ENCODE data around the gene PWWP2B.

DNA sequence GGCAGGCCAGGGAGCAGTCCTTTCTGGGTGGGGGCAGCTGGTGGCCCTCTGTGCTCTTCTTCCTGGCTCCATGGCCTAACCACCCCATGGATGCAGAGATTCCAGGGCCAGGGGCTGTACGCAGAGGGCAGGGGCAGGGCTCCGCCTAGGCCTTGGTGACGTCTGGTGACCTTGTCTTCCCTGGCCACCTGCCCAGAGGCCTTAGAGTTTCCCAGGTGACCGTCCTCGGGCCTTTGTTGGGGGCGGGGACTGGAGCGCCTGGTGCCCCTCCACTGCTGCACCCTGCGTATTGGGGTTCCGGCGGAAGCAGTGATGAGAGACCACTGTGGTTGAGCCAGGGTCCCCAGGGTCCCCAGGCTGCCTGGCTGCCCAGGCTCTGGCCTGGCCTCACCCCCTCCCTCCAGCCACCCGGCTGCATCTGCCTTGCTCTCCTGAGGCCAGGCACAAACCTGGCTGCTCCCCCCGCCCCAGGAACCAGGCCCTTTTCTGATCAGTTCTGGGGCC lies 10.3 kb downstream of the PWWP2B start:
- TF ChIP-seq CTCF (IDR thresholded peaks at IDR 0.05 in 8 of 11, conservative IDR thresholded peaks at IDR 0.05 in 3 of 11) (no peak), POLR2A (IDR thresholded peaks at IDR 0.05) (no peak)
